ENCODE data around the gene GPSM1. TPM values are rescaled to one million over a fixed set of nuclear protein-coding genes. Genes with fewer than 3 reads are reported as not detected.
"Not testable (repeated sequence)": the region's sequence is repeated elsewhere in the genome, so short reads cannot be mapped to it uniquely, and the experiment has no call there.

Gene GPSM1
- total RNA-seq, 1 donor = 2.6 TPM

DNA sequence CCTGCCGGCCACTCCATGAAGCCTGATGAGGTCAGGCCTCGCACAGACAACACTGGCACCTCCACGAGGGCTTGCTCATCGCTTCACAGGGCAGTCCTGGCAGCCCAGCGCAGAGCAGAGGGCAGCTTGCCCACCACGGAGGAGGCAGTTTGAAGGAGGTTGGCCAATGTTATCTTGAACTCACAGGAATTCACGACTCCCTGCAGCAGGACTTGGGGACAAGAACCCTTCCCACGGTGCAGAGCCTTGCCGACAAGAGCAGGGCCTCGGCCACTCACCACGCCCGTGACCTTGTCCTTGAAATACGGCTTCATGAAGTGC is 67.6 kb downstream of the GPSM1 start:
- Histone ChIP-seq H3K4me1 (ENCODE audit: insufficient read depth, low read length) (peaks cover 18% of the 10 kb centered on the region), H3K4me3 (ENCODE audit: low read length) (no peak overlapping the region), H3K27me3 (ENCODE audit: insufficient read depth, low read length) (no peaks in the 10 kb centered on the region), H3K9me3 (ENCODE audit: low read depth, low read length) (no peaks in the 10 kb centered on the region)

DNA sequence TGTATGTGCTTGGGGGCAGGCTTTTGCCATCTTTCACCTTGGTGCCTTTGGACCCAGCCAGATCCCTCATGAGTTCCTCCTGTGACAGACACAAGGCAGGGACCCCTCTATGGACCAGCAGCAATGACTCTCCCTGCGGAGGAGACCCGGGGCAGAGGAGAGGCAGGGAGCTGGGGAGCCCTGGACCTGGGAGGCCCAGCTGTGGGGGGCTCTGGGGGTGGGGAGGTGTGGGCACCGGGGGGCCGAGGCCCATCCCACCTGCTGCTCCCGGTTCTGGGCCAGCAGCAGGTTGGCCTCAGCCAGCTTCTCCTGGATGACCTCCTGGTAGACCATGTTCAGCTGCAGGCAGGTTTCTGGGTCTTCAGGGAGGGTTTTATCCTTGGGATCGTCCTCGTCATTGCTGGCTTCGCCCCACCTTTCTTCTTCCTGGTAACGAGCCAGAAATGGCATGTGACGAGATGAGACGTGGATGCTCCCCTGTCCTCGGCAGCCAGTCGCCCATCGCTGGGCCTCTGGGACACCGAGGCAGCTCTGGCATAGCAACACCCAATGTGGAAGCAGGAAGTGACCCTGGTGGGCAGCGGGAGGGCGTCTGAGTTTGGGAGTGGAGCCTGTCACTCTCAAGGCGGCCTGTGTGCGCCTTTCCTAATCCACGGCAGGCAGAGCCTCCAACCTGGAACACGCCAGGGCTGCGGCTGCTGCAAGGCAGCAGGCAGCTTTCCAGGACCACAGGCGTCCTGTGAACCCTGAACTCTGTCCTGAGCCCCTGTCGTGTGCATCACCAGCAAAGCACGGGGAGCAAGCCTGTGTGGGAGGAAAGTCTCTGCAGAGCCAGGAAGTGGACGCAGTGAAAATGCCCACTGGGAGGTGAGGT is 68.2 kb downstream of the GPSM1 start:
- no peaks in the 10 kb centered on the region for H3K27me3 ChIP-seq (ENCODE audit: insufficient read depth, low read length)
- no peaks in the 10 kb centered on the region for H3K9me3 ChIP-seq (ENCODE audit: low read depth, low read length)
- peaks cover 23% of the 10 kb centered on the region for H3K4me1 ChIP-seq (ENCODE audit: insufficient read depth, low read length)
- H3K4me3 ChIP-seq (ENCODE audit: low read length) = no peak overlapping the region

DNA sequence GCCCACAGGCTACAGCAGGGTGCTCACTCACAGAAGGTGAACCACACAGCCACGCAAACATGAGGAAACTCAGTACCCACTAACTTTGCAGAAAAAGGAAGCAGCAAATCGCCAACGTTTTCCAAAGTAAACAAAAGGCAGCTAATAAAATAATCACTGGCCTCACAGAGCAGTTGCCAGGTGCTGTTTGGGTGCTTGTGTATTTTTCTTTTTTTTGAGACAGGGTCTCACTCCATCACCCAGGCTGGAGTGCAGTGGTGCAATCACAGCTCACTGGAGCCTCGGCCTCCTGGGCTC is 68.8 kb downstream of the GPSM1 start:
- Histone ChIP-seq H3K27me3 (ENCODE audit: insufficient read depth, low read length) (no peaks in the 10 kb centered on the region), H3K9me3 (ENCODE audit: low read depth, low read length) (no peaks in the 10 kb centered on the region), H3K4me1 (ENCODE audit: insufficient read depth, low read length) (peaks cover 27% of the 10 kb centered on the region), H3K4me3 (ENCODE audit: low read length) (no peak overlapping the region)

DNA sequence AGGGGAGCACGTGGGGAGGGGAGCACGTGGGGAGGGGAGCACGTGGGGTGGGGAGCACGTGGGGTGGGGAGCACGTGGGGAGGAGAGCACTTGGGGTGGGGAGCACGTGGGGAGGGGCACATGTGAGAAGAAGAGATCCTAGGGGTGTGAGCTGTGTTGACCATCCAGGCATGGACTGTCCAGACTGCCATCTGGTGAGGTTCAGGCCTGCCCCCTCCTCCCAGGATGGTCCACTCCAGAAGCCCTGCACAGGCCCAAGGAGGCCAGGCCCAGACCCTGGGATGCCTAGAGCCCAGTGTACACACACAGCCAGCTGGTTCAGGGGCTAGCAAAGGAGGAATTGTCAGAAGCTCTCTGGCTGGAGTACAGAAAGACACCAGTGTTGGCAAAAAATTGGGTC is 70.3 kb downstream of the GPSM1 start:
- H3K4me1 ChIP-seq (ENCODE audit: insufficient read depth, low read length) = peaks cover 27% of the 10 kb centered on the region
- H3K27me3 ChIP-seq (ENCODE audit: insufficient read depth, low read length) = no peaks in the 10 kb centered on the region
- H3K4me3 ChIP-seq (ENCODE audit: low read length) = no peak overlapping the region
- no peaks in the 10 kb centered on the region for H3K9me3 ChIP-seq (ENCODE audit: low read depth, low read length)

DNA sequence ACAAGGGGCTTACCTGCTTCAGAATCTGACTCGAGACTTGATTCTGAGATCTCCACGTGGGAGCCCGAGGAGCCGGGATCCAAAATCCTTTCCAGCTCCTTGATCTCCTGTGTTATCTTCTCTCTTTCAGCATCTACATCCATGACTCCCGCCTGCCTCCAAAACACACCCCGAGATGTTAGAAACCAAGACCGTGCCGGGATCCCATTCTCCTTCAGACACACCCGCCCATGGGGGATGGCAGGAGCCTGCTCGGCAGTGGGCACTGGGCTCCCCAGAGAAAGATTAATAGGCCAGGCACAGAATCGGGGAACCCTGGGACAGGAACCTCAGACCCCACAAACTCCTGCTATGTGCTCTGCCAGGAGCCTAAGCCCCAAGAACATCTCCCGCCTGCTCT is 70.9 kb downstream of the GPSM1 start:
- Histone ChIP-seq H3K27me3 (ENCODE audit: insufficient read depth, low read length) (no peaks in the 10 kb centered on the region), H3K4me1 (ENCODE audit: insufficient read depth, low read length) (peaks cover 27% of the 10 kb centered on the region), H3K4me3 (ENCODE audit: low read length) (no peak overlapping the region), H3K9me3 (ENCODE audit: low read depth, low read length) (no peaks in the 10 kb centered on the region)

DNA sequence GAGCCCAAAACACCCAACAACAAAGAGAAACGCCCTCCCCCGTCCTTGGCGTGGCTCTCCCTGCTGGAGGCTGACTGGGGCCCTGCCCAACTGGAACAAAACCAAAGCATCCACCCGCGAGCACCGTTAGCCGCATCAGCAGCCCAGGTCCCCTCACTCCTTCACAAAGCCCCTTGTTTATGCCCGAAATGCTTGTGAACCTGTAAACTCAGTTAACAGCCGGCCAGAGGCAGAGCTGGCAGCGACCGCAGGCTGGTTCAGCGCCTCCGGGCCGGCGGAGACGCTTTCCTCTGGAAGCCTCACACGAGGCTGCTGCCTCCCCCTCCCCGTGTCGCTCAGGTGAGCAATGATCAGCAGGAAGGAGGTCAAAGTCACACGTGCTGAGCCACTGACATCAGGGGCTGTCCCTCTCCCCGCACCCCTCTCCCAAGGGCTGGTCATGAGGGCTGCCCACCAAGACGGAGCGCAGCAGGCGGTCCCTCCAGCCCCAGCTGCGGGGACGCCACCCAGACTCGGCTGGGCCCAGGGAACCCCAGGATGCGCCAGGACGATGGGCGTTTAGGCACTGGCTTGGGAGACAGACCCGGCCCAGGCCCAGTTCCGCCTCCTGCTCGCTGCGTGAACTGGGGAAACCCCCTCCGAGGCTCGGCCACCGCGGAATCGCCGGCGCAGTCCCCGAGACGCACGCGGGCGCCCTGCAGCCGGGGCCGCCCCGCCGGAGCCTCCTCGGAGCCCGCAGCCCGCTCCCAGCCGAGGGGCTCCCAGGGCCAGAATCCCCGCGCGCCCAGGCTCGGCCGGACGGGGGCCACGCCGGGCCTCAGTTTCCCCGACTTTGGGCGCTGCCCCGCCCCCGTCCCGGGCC is 72.1 kb downstream of the GPSM1 start:
- no peaks in the 10 kb centered on the region for H3K27me3 ChIP-seq (ENCODE audit: insufficient read depth, low read length)
- H3K4me3 ChIP-seq (ENCODE audit: low read length) = peak overlapping the region; percentile 69
- no peaks in the 10 kb centered on the region for H3K9me3 ChIP-seq (ENCODE audit: low read depth, low read length)
- peaks cover 39% of the 10 kb centered on the region for H3K4me1 ChIP-seq (ENCODE audit: insufficient read depth, low read length)

DNA sequence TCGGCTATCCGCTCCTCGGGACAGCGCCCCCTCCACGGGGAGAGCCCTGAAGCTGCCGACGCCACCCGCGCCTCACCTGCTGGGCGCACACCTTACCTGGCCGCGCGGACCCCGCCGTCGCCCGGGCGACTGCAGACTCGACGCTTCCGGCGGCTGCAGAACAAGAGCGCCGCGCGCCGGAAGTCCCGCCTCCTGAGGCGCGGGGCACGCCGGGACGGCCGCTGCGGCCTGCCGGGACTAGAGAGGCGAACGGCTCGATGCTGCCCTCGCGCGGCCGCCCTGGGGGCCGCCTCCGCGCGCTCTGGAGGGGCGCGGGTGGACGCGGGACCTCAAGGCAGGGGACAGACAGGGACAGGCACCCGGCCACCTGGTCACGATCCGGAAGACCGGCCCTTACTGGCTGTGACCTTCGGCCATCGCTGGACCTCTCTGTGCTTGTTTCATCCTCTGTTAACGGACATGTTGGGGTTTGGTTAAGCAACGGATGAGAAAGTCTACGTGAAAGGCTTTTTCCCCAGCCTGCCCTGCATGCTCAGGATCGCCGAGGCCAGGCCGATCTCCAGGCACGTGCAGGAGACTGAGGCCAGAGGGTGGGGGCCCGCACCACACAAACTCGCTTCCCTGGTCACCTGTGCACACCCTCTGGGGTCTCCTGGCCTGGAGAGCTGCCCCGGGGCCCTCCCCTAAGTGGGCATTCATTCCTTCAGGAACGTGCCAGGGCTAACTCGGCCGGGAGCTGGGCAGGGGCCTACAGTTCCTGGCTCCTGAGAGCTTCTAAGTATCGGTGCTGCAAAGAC is 72.9 kb downstream of the GPSM1 start, which contains the start of gene SNAPC4:
TSS of gene SNAPC4 (minus strand) at position 133 of the 797 bp plus-strand sequence. CDS start 1,742 bp downstream, outside the sequence.
- Histone ChIP-seq H3K9me3 (ENCODE audit: low read depth, low read length) (no peaks in the 10 kb centered on the region), H3K4me3 (ENCODE audit: low read length) (peak within 1 kb of the TSS; percentile 69), H3K27me3 (ENCODE audit: insufficient read depth, low read length) (no peaks in the 10 kb centered on the region), H3K4me1 (ENCODE audit: insufficient read depth, low read length) (peaks cover 47% of the 10 kb centered on the region)

DNA sequence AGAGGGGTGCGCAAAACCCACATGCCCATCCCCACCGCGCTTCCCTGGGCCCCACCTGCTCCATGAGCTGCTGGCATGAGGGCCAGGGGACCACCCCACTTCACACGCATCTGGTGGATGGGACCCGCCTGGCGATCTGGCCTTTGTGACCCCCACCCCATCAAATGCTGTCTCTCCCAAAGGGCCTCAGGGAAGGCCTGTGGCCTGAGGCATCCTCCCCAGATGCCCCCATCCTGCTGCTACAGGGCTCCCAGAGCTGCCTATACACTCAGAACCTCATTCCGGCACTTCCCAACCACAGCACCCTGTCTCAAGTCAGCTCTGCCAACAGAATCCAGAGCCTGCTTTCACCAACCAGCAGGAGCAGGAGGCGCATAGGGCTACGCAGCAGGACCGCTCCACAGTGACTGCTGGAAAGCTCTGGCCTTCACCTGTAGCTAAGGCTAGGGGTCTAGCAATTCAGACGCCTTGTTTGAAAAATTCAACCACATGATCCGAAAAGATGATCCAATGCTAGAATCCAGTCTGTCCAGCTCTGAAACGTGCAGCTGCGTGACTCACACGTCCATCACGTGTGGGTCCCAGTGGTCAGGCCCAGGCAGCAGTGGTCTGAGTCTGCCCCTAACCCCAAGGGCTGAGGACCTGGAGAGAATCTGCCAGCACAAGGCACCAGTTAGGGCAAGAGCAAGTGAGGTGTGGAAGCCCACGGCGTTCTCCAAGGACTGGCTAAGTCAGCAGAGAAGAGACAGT is 74.0 kb downstream of the GPSM1 start:
- no peaks in the 10 kb centered on the region for H3K27me3 ChIP-seq (ENCODE audit: insufficient read depth, low read length)
- H3K4me3 ChIP-seq (ENCODE audit: low read length) = no peak overlapping the region
- peaks cover 50% of the 10 kb centered on the region for H3K4me1 ChIP-seq (ENCODE audit: insufficient read depth, low read length)
- H3K9me3 ChIP-seq (ENCODE audit: low read depth, low read length) = no peaks in the 10 kb centered on the region

DNA sequence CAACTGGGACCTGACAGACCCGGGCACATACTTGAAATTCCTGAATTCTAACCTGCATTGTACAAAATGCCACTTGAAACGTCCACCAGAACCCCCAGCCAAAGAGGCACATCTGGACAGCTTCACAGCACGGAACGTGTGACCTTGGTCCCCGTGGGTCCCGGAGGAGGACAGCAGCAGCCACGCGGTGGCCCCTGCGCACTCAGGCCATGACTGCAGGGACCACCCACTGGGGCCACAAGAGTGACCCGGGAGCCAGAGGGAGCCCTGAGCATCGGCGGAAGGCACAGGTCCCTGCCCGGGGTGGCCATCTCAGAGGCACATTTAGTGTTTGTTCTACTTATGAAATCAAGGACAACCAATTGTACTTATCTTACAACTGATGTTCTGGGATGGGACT is 74.7 kb downstream of the GPSM1 start:
- Histone ChIP-seq H3K9me3 (ENCODE audit: low read depth, low read length) (no peaks in the 10 kb centered on the region), H3K4me3 (ENCODE audit: low read length) (no peak overlapping the region), H3K27me3 (ENCODE audit: insufficient read depth, low read length) (no peaks in the 10 kb centered on the region), H3K4me1 (ENCODE audit: insufficient read depth, low read length) (peaks cover 50% of the 10 kb centered on the region)

DNA sequence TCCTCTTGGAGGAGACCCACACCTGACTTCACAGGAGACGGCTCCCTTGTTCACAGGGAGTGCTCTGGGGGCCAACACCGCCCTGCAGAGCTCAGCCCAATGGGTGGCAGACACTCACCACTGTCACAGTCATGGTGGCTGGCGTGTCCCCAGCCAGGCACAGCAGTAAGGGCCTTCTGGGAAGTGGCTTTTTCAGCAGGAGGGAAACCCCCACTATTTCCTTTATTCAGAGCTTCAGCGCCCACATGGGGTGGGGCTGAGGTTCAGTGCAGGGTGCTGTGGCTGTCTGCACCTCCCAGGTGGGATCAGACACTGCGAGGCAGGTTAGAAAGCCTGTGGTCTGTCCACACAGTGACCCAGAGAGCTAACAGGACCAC is 76.2 kb downstream of the GPSM1 start:
- Histone ChIP-seq H3K4me1 (ENCODE audit: insufficient read depth, low read length) (peaks cover 45% of the 10 kb centered on the region), H3K4me3 (ENCODE audit: low read length) (no peak overlapping the region)

DNA sequence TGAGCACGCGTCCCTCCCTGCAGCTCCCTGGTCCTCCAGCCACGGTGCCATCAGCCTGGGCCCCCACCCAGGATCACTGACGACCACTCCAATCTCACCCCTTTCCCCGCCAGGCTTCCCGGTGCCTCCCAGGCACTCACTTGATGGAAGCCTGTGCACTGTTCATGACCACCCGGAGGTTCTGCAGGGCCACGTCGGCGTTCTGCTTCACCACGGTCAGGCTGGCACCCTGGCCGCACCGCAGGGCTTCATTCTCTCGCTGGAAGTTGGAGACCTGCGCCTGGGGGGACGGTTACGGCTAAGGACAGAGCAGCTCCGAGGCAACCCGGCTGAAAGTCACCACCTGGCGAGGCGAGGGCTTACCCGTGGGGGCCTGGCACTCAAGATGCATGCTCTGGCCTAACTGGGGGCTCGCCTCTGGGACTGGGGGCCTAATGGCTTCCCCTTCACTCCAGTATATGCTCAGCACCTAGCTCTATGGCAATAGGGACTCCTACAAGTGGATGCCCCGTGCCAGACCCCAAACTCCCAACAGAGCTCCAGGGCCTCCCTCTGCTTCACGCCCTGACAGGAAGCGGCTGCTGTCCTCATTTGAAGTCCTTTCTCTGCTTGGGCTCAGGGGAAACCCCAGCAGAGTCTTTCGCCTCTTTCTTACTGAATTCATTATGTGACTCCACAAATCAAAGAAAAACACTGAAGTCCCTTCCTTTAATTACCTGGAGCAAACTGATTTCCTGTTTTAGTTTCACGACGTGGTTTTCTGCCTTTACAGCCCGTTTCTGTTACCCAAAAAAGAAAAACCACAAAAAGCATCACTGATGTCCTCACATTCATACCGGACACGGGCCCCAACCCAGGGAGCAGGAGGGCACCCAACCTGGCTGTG is 76.8 kb downstream of the GPSM1 start:
- peaks cover 45% of the 10 kb centered on the region for H3K4me1 ChIP-seq (ENCODE audit: insufficient read depth, low read length)
- no peak overlapping the region for H3K4me3 ChIP-seq (ENCODE audit: low read length)
- no peaks in the 10 kb centered on the region for H3K27me3 ChIP-seq (ENCODE audit: insufficient read depth, low read length)
- H3K9me3 ChIP-seq (ENCODE audit: low read depth, low read length) = no peaks in the 10 kb centered on the region

More for the DNA sequence above, 76.2 kb downstream of the GPSM1 start:
- Histone ChIP-seq H3K27me3 (ENCODE audit: insufficient read depth, low read length) (no peaks in the 10 kb centered on the region), H3K9me3 (ENCODE audit: low read depth, low read length) (no peaks in the 10 kb centered on the region)

DNA sequence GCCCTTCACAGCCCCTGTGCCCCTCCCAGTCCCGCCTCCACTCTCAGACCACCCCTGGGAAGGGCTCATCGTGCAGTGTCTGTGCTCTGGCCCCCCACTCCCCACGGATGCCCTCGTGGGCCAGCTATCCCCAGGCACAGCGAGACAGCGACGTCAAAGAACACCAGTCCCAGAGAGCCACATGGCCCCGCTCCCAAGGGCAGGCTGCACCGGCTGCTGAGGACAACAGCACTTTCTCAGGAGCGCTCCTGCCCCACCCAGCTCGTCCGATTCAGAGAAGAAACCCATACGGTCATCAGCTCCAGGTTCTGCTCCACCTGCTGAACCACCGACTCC is 77.4 kb downstream of the GPSM1 start:
- Histone ChIP-seq H3K4me1 (ENCODE audit: insufficient read depth, low read length) (peaks cover 45% of the 10 kb centered on the region), H3K4me3 (ENCODE audit: low read length) (no peak overlapping the region), H3K27me3 (ENCODE audit: insufficient read depth, low read length) (no peaks in the 10 kb centered on the region), H3K9me3 (ENCODE audit: low read depth, low read length) (no peaks in the 10 kb centered on the region)

DNA sequence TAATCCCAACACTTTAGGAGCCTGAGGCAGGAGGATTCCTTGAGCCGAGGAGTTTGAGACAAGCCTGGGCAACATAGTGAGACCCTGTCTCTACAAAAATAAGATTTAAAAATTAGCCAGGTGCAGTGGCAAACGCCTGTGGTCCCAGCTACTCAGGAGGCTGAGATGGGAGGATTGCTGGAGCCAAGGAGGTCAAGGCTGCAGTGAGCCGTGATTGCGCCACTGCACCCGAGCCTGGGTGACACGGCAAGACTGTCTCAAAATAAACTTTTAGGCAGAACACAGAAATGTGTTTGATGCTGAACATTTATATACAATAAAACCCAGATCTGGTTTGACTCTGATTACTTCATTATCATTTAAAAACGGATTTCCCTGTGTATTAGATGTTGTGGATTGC is 78.1 kb downstream of the GPSM1 start:
- H3K4me3 ChIP-seq (ENCODE audit: low read length) = no peak overlapping the region
- H3K4me1 ChIP-seq (ENCODE audit: insufficient read depth, low read length) = peaks cover 44% of the 10 kb centered on the region
- no peaks in the 10 kb centered on the region for H3K9me3 ChIP-seq (ENCODE audit: low read depth, low read length)
- no peaks in the 10 kb centered on the region for H3K27me3 ChIP-seq (ENCODE audit: insufficient read depth, low read length)

DNA sequence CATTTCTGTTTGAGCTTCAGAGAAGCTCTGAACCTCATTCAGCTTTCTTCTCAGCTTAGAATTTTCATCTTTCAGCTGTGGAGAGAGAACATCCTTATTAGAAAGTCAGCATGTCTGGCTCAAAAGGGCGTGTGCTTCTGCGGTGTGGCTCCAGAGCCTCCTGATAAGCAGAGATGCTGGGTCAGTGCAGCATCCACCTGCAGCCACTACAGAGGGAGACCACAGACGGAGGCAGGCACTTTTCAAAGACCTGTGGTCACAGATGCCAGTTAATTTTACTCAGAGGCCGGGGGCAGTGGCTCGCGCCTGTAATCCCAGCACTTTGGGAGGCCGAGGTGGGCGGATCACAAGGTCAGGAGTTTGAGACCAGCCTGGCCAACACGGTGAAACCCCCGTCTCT is 78.6 kb downstream of the GPSM1 start:
- H3K9me3 ChIP-seq (ENCODE audit: low read depth, low read length); H3K27me3 ChIP-seq (ENCODE audit: insufficient read depth, low read length); H3K4me3 ChIP-seq (ENCODE audit: low read length): not testable (repeated sequence)
- peaks cover 41% of the 10 kb centered on the region for H3K4me1 ChIP-seq (ENCODE audit: insufficient read depth, low read length)
